Measurements from ENCODE around the gene TSC22D3. TPM values are rescaled to one million over a fixed set of nuclear protein-coding genes. Genes with fewer than 3 reads are reported as not detected.
A peak's percentile ranks its signal among the peaks of the same experiment; 100 is the strongest.

Gene TSC22D3
- polyA plus RNA-seq, 6 donors from 2014 or later = 962 to 3,491 (median 1,874) TPM

DNA sequence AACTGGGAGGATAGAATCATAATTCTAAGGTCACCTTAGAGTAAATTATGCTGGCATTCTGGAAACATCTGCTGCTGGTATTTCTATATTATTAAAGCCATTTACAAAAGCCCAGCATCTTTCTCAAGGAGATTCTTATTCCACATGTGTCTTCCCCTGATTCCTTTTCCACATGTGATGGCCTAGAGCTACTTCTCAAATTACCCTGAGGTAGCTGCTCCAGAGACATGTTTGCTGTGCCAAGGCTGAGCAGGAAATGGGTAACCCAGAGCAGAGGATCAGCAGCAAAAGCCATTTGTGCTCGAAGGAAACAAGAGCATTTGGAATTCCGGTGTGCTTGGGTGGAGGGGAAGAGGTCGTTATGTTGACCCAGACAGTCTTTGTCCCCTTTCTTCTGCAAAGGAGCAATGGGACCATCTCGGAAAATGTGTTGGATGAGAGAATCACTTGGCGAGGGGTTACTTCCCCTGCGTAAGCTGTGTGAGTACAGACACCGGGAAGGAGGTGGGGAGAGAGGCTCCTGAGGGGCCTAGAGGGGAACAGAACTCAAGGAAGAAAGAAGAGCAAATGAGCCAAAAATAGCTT, 24.6 kb downstream of the TSC22D3 start:
- no peak for ATAC-seq (ENCODE audit: low read depth in 2 of 2)
- no peaks in the 10 kb centered on the region for H3K9me3 Mint-ChIP-seq
- no peak for DNase-seq
- no peak overlapping the region for H3K4me3 Mint-ChIP-seq
- H3K36me3 Mint-ChIP-seq = no peaks in the 10 kb centered on the region
- H3K27ac Mint-ChIP-seq = peak overlapping the region in 1 of 6 donors; percentile 56
- H3K27me3 Mint-ChIP-seq = no peaks in the 10 kb centered on the region
- H3K4me1 Mint-ChIP-seq = peaks cover 0 to 4% (median 0%) of the 10 kb centered on the region in 3 donors

DNA sequence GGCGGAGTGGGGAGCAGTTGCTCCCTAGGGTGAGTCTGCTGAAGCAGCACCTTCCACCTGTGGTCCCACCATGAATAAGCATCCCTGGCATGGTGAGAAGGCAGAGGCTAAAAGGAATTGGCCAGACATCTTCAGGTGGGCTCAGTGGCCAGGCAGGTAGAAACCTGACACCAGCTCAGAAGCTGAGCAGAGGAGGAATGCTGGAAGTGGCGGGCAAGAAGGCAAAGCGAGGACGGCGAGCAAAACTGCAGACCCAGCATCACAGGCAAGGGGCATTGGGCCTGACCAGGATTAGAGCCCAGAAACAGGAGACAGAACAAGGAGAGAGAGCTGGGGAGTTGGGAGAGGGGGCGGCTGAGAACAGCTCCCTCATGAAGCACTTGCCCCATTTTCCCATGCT, 25.3 kb downstream of the TSC22D3 start:
- H3K4me1 Mint-ChIP-seq = peaks cover 0 to 4% (median 0%) of the 10 kb centered on the region in 3 donors
- DNase-seq (no peak), ATAC-seq (ENCODE audit: low read depth in 2 of 2) (no peak)
- peak overlapping the region in 4 of 6 donors; percentile 24 to 53 (median 45) for H3K27ac Mint-ChIP-seq
- no peaks in the 10 kb centered on the region for H3K36me3 Mint-ChIP-seq
- no peaks in the 10 kb centered on the region for H3K9me3 Mint-ChIP-seq
- H3K4me3 Mint-ChIP-seq = no peak overlapping the region
- H3K27me3 Mint-ChIP-seq = no peaks in the 10 kb centered on the region

DNA sequence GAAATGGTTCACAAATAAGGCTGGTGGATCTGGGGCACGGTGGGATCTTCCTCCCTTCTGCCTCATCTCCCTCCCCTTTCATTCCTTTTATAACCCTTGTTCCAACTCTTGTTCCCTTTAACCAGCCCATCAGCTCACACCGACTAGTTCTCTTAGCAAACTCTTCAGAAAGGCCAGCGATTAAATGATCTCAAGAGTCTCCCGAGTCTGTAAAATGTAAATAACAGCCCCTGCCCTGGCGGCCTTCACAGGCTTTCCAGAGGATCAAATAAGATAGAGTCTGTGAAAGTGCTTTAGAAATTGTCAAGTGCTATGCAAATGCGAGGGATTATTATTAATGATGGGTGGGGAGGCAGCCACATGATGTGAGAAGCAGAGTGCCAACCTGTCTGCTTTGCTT, 27.1 kb downstream of the TSC22D3 start:
- peaks cover 0 to 2% (median 0%) of the 10 kb centered on the region in 7 donors for H3K9me3 Mint-ChIP-seq
- H3K4me3 Mint-ChIP-seq = no peak overlapping the region
- no peak overlapping the region for H3K27ac Mint-ChIP-seq
- no peak for DNase-seq
- no peak for ATAC-seq (ENCODE audit: low read depth in 2 of 2)
- peaks cover 0 to 4% (median 0%) of the 10 kb centered on the region in 3 donors for H3K4me1 Mint-ChIP-seq
- H3K27me3 Mint-ChIP-seq = no peaks in the 10 kb centered on the region
- H3K36me3 Mint-ChIP-seq = no peaks in the 10 kb centered on the region

DNA sequence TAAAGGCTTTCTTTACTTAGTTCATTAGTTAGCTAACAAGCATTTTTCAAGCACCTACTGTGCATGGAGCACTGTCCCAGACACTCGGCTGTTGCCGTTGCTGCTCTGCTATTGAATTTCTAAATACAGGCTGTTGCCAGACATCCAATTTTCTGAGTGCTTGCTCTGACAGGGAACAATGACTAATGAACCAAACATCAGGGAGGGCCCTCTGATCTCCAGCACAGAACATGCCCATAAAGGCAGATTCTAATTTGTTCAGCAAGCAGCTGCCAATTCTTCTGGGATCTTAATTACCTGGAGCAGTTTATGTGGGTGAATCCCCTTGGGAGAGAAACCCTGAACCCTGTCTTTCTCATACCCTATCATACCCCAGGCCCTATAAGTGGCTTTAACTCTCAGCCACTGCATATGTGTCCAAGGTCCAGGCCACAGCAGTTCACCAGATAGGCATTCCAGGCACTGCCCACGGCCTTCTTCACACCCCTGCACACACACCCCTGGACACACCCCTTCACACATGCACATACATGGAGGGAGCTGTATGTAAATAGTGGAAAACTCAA, 27.9 kb downstream of the TSC22D3 start:
- no peaks in the 10 kb centered on the region for H3K36me3 Mint-ChIP-seq
- no peak overlapping the region for H3K4me3 Mint-ChIP-seq
- ATAC-seq (ENCODE audit: low read depth in 2 of 2) (no peak), DNase-seq (no peak)
- peaks cover 0 to 2% (median 0%) of the 10 kb centered on the region in 7 donors for H3K9me3 Mint-ChIP-seq
- no peak overlapping the region for H3K27ac Mint-ChIP-seq
- no peaks in the 10 kb centered on the region for H3K27me3 Mint-ChIP-seq
- peaks cover 0 to 4% (median 3%) of the 10 kb centered on the region in 3 donors for H3K4me1 Mint-ChIP-seq

DNA sequence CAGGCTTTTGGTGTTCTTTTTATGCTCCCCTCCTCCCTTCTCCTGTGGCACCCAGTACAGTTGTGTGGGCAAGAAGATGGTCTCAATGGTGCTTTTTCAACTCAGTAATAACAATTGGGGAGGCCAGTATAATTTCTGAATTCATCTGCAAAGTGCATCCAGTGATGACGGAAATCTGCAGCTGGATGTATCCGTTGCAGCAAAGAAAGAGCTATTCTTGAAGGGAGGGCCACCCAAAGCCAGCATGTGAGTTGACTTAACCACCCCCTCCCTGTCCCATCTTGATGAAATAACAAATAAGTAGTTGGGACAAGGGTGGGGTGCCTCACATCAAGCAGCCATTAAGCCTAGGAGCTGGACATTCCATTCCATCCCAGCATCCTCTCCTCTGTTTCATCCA, 30.7 kb downstream of the TSC22D3 start:
- H3K36me3 Mint-ChIP-seq = no peaks in the 10 kb centered on the region
- H3K9me3 Mint-ChIP-seq = peaks cover 0 to 4% (median 0%) of the 10 kb centered on the region in 7 donors
- peak overlapping the region in 1 of 6 donors; percentile 46 for H3K27ac Mint-ChIP-seq
- ATAC-seq (ENCODE audit: low read depth in 2 of 2) (no peak), DNase-seq (no peak)
- H3K4me1 Mint-ChIP-seq = peaks cover 13 to 22% (median 21%) of the 10 kb centered on the region in 3 donors
- no peaks in the 10 kb centered on the region for H3K27me3 Mint-ChIP-seq
- peak overlapping the region in 1 of 8 donors; percentile 63 for H3K4me3 Mint-ChIP-seq

DNA sequence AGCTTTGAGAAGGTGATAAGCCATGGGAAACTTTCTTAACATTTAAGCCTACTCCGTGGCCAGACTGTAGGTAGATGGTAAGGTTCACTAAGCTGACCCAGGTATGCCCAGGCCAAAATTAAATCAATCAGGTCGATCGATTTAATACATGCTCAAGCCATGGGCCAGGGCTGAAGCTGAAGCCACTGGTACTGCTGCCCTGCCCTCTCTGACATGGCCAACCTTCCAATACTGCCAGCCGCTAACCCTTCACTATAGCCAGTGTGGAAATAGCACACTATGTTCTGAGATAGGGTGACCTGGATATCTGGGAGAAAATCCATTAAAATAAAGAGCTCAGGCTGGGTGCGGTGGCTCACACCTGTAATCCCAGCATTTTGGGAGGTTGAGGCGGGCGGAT, 31.6 kb downstream of the TSC22D3 start:
- Mint-ChIP-seq H3K4me1 (peaks cover 18 to 22% (median 21%) of the 10 kb centered on the region in 3 donors), H3K27ac (no peak overlapping the region), H3K36me3 (no peaks in the 10 kb centered on the region), H3K4me3 (peak overlapping the region in 1 of 8 donors; percentile 42), H3K9me3 (peaks cover 0 to 4% (median 0%) of the 10 kb centered on the region in 7 donors), H3K27me3 (no peaks in the 10 kb centered on the region)
- DNase-seq (no peak), ATAC-seq (ENCODE audit: low read depth in 2 of 2) (no peak)

DNA sequence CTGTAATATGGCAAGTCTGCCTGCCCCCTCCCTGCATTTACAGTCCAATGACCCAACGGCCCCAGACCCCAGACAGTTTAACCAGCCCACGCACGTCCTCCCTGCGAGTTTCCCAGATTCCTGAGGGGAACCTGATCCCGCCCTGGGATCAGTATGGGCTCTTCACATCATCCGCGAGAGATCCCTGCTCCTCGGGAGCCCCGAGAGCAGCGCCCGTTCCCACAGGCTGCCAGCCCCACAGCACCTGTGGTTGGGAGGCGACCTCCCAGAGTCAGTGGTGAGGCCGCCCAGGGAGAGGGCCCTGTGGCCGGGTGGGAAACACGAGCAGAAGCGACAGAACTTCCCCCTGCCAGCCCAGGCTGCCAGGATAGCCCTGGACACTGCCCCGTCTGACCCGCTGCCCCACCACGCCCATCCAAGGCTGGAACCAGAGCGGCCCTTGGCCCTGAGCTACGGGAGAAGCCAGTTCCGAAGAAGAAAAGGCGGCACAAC, 32.8 kb downstream of the TSC22D3 start:
- Mint-ChIP-seq H3K27me3 (no peaks in the 10 kb centered on the region), H3K27ac (peak overlapping the region in 5 of 6 donors; percentile 91 to 100 (median 96)), H3K4me3 (peak overlapping the region in 7 of 8 donors; percentile 73 to 92 (median 89)), H3K36me3 (no peaks in the 10 kb centered on the region), H3K9me3 (peaks cover 0 to 4% (median 0%) of the 10 kb centered on the region in 7 donors), H3K4me1 (peaks cover 19 to 22% (median 21%) of the 10 kb centered on the region in 3 donors)
- DNase-seq = no peak
- ATAC-seq (ENCODE audit: low read depth in 2 of 2) = no peak

DNA sequence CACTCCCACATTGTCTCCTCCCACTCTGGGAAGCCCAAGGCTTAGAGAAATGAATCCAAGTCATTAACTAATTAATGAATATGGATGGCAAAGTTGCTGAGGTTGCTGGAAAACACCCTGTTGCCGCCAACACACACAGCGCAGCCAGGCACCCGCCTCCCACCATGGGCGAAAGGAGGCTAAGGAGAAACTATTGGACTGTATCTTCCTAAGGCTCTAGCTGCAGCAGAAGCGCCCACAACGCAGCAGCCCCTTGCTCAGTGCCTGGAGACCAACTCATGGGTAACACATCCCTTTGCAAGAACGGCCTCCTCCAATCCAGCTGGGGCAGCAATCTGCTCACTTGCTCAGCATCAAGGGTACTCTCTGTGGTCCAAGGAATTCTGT, 34.2 kb downstream of the TSC22D3 start:
- Mint-ChIP-seq H3K4me1 (peaks cover 19 to 22% (median 21%) of the 10 kb centered on the region in 3 donors), H3K27me3 (no peaks in the 10 kb centered on the region), H3K4me3 (peak overlapping the region; percentile 73 to 93 (median 90)), H3K27ac (peak overlapping the region in 5 of 6 donors; percentile 71 to 100 (median 95)), H3K36me3 (no peaks in the 10 kb centered on the region), H3K9me3 (peaks cover 0 to 4% (median 0%) of the 10 kb centered on the region in 7 donors)
- no peak for DNase-seq
- ATAC-seq (ENCODE audit: low read depth in 2 of 2) = peak; percentile 5 to 8

DNA sequence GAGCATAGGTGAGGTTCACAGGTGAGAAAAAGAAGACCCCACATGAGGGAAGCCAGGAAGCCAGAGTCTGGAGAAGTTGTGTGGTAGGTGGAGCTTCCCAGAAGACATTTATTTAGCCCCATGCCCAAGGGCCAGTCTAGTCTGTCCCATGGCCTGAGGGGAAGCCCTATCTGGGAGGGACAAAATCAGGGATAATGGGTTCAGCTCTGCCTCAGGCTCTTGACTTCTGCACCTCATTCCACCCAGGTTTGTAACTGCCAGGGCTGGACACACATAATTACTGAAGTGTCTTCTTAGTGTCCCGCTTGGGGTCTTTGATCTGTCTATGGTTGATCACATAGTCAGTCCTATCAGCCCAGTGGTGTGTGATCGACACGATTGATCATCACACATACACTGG, 36.0 kb downstream of the TSC22D3 start:
- ATAC-seq (ENCODE audit: low read depth in 2 of 2) (no peak), DNase-seq (no peak)
- Mint-ChIP-seq H3K27ac (peak overlapping the region in 1 of 6 donors; percentile 70), H3K4me3 (peak overlapping the region in 1 of 8 donors; percentile 54), H3K27me3 (no peaks in the 10 kb centered on the region), H3K9me3 (peaks cover 0 to 4% (median 0%) of the 10 kb centered on the region in 7 donors), H3K36me3 (no peaks in the 10 kb centered on the region), H3K4me1 (peaks cover 19 to 22% (median 21%) of the 10 kb centered on the region in 3 donors)

DNA sequence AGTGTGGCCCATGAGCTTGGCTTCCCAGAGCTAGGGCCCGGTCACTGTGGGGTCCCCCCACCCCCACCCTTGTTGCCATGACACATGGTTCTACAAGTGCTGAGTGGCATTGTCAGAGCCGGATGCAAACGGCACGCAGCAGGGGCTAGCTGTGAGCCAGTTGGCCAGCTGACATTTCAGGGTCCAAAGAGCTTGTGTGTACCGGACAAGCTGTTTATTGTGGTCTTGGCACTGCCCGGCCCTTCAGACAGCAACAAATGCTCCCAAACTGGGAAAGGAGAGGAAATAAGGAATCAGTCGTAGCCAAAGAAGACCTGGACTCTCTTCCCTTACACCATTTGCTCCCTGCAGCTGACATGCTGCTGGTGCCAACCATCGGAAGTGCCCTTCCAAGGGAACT, 36.8 kb downstream of the TSC22D3 start:
- ATAC-seq (ENCODE audit: low read depth in 2 of 2) (no peak), DNase-seq (no peak)
- H3K4me3 Mint-ChIP-seq = no peak overlapping the region
- H3K27ac Mint-ChIP-seq = no peak overlapping the region
- H3K9me3 Mint-ChIP-seq = peaks cover 0 to 4% (median 0%) of the 10 kb centered on the region in 7 donors
- H3K27me3 Mint-ChIP-seq = no peaks in the 10 kb centered on the region
- no peaks in the 10 kb centered on the region for H3K36me3 Mint-ChIP-seq
- H3K4me1 Mint-ChIP-seq = peaks cover 19 to 22% (median 21%) of the 10 kb centered on the region in 3 donors

DNA sequence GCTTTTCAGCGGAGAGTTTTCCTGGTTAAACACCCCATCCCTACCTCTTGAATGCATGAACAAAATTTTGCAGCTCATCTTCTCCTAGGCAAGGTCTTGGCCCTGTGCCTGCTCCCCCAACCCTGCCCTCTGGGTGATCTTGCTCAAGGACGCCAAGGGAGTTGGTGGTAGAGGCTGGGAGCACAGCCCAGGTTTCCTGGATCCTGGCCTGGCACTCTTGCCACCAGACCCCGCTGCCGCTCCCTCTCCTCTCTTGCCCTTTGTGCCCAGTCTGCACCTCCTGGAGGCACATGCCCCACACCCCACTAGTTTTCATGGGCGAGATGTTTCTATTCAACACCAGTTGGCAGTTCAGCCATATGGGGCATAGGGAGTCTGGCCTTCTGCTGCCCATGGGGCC, 37.3 kb downstream of the TSC22D3 start:
- Mint-ChIP-seq H3K4me3 (peak overlapping the region in 1 of 8 donors; percentile 25), H3K9me3 (peaks cover 0 to 4% (median 0%) of the 10 kb centered on the region in 7 donors), H3K36me3 (no peaks in the 10 kb centered on the region), H3K27ac (peak overlapping the region in 1 of 6 donors; percentile 51), H3K27me3 (no peaks in the 10 kb centered on the region), H3K4me1 (peaks cover 19 to 22% (median 21%) of the 10 kb centered on the region in 3 donors)
- DNase-seq (no peak), ATAC-seq (ENCODE audit: low read depth in 2 of 2) (no peak)

DNA sequence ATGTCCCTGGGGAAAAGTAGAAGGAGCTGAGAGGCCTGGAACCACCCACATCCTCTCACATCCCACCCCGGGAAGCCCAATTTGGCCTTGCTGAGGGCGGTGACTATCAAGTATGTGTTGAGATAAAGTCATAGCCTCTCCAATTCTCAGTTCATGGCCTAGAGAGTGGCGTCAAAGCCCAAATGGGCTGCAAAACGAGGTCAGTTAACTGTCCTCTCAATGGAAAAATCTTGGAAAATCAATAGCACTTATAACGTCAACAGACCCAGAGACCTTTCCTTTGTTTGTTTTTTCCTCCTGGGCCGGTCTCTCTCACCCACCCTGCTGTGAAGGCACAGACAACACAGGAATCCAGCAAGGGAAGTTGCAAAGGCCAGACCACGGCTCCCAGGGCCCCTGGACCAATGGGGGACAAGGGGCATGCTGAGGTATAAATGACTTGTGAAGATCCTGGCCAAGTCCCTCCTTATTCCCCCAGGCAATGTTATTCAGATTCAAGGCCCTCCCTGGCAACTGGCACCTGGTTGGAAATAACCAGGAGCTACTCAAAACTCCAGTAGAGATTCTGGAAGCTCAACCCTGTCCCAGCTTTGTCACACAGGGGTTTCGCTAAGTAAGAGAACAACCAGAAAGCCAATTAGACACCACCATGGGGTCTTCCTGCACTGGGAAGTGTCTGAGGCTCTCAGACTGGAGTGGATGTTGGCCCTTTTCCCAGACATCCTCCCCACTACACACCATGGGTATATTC, 38.6 kb downstream of the TSC22D3 start:
- Mint-ChIP-seq H3K36me3 (no peaks in the 10 kb centered on the region), H3K9me3 (peaks cover 0 to 2% (median 0%) of the 10 kb centered on the region in 7 donors), H3K4me1 (peaks cover 17 to 23% (median 20%) of the 10 kb centered on the region in 3 donors), H3K27me3 (no peaks in the 10 kb centered on the region), H3K4me3 (peak overlapping the region in 1 of 8 donors; percentile 33), H3K27ac (no peak overlapping the region)
- ATAC-seq (ENCODE audit: low read depth in 2 of 2) (no peak), DNase-seq (no peak)

DNA sequence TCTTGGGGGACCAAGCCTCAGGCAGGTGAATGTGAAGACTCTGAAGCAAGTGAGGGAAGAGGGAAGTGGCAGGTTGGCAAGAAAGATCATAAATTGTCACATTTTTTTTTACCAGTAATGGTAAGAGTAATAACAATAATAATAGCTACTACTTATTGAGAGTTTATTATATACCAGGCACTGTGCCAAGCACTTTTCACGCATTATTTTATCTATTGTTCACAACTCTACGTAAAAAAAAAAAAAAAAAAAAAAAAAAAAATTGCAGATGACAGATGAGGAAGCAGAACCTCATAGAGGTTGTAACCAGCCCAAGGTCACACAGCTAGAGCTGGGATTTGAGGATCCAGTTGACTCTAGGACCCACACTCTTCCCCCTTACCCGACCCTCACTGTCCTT, 40.9 kb downstream of the TSC22D3 start:
- Mint-ChIP-seq H3K9me3 (peaks cover 0 to 2% (median 0%) of the 10 kb centered on the region in 7 donors), H3K27me3 (no peaks in the 10 kb centered on the region), H3K4me3 (no peak overlapping the region), H3K36me3 (no peaks in the 10 kb centered on the region), H3K27ac (peak overlapping the region in 3 of 6 donors; percentile 53 to 94 (median 65)), H3K4me1 (peaks cover 4 to 13% (median 6%) of the 10 kb centered on the region in 3 donors)
- no peak for ATAC-seq (ENCODE audit: low read depth in 2 of 2)
- no peak for DNase-seq
